Stimulated activated CD4-positive, alpha-beta T cell treated with anti-CD3 and anti-CD28 coated beads, Interleukin-12 subunit alpha, Interleukin-12 subunit beta, amount 100 ng/mL, for 24 hours (primary cell): ENCODE data around the gene MOB1A.

Experiments used
- DNase-seq, 2 experiments: peaks; one replicate each; pipeline ENCODE4 v3.0.0-alpha.2; 2020; ENCODE audit warnings: low read depth in 2 of 2

The MOB1A gene

DNA sequence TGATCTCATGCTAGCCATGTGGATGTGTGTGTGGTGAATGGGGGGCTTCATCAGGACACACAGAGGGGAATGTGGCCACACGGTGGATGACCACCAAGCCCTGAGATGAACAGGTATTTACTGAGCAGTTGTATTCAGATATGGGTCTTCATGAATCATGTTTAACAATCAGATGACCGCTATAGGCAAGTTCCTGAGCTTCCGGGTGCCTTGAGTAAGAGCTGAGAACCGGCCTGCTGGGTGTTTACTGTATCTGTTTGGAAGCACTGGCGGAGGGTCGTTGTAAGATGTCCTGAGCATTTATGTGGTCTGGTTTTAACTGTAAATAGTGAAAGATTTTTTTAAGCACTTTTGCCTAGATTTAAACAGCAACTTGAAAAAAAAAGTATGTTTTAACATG is 74.9 kb downstream of the MOB1A start:
- DNase-seq: no peak
